PC-3 (cell line): ENCODE data around the gene MARS2.

Experiments used
- EZH2 ChIP-seq: fragments of 300-600 bp; sonication (generic); IDR thresholded peaks from one replicate; pipeline ENCODE4 v1.6.1; 2017; ENCODE audit warnings: antibody characterized with exemption, mild to moderate bottlenecking, low read length; ENCODE audit not compliant: unreplicated experiment
- EZH2phosphoT487 ChIP-seq: fragments of 300-600 bp; sonication (generic); IDR thresholded peaks from 2 replicates; pipeline ENCODE4 v1.6.1; 2018; ENCODE audit warnings: mild to moderate bottlenecking, antibody characterized with exemption, low read length, borderline replicate concordance
- TF ChIP-seq, protein P1 (sequence below): fragments of 300-600 bp; sonication (generic); conservative IDR thresholded peaks from 2 replicates; pipeline ENCODE4 v1.5.1; 2017; ENCODE audit warnings: antibody characterized with exemption, low read depth, mild to moderate bottlenecking, low read length

DNA sequence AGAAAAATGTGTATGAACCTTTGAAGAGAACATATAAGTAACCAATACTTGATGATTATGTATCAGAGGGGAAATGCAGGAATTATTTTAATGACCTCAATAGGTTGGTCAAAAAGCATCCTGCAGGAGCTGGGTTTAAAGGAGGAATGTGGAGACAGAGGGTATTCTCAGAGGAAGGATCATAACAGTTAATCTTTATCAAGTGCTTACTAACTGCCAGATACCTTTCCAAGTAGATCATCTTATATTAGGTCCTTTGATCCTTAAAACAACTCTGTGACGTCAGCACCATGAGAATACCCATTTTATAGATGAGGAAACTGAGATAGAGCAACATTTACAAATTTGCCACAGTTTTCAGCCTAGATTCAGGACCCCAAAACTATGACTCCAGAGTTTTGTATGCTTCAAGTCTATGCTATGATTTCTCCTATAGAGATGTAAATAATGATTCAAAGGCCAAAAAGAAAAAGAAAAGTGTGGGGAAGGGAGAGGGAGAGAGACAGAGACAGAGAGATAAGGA is 32.7 kb upstream of the MARS2 start:
- TF ChIP-seq, protein P1, sequence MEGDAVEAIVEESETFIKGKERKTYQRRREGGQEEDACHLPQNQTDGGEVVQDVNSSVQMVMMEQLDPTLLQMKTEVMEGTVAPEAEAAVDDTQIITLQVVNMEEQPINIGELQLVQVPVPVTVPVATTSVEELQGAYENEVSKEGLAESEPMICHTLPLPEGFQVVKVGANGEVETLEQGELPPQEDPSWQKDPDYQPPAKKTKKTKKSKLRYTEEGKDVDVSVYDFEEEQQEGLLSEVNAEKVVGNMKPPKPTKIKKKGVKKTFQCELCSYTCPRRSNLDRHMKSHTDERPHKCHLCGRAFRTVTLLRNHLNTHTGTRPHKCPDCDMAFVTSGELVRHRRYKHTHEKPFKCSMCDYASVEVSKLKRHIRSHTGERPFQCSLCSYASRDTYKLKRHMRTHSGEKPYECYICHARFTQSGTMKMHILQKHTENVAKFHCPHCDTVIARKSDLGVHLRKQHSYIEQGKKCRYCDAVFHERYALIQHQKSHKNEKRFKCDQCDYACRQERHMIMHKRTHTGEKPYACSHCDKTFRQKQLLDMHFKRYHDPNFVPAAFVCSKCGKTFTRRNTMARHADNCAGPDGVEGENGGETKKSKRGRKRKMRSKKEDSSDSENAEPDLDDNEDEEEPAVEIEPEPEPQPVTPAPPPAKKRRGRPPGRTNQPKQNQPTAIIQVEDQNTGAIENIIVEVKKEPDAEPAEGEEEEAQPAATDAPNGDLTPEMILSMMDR, result no peak
- no peak for TF ChIP-seq EZH2
- TF ChIP-seq EZH2phosphoT487, result no peak
